HG03520 (cell line): Measurements from ENCODE around the gene WNT9B.
A peak's percentile ranks its signal among the peaks of the same experiment; 100 is the strongest.
"Not testable (repeated sequence)": the region's sequence is repeated elsewhere in the genome, so short reads cannot be mapped to it uniquely, and the experiment has no call there.

Experiments
- ATAC-seq: cut with Tn5 transposase; IDR thresholded peaks from one replicate; pipeline ENCODE4 v1.9.1; 2021; ENCODE audit warnings: mild to moderate bottlenecking, moderate library complexity; ENCODE audit not compliant: unreplicated experiment

The WNT9B gene

GRCh38 chr17:46903762-46904672 lies 52.6 kb downstream of the WNT9B start:
- ATAC-seq: no peak

- no peak for ATAC-seq
Measured at GRCh38 chr17:46908068-46908737, 56.8 kb downstream of the WNT9B start.

GRCh38 chr17:46910179-46910927 lies 59.0 kb downstream of the WNT9B start:
- no peak for ATAC-seq

- no peak for ATAC-seq
Measured at GRCh38 chr17:46911311-46911710, 59.9 kb downstream of the WNT9B start.

- no peak for ATAC-seq
Measured at GRCh38 chr17:46915596-46915995, 64.2 kb downstream of the WNT9B start.

GRCh38 chr17:46916211-46916610 lies 64.8 kb downstream of the WNT9B start:
- ATAC-seq: no peak

GRCh38 chr17:46916623-46917022 lies 65.2 kb downstream of the WNT9B start:
- no peak for ATAC-seq

- ATAC-seq: no peak
Measured at GRCh38 chr17:46917041-46917440, 65.7 kb downstream of the WNT9B start.

- ATAC-seq: no peak
Measured at GRCh38 chr17:46917516-46917915, 66.1 kb downstream of the WNT9B start.

- ATAC-seq: not testable (repeated sequence)
Measured at GRCh38 chr17:46921962-46922361, 70.6 kb downstream of the WNT9B start.

GRCh38 chr17:46922487-46922803 lies 71.1 kb downstream of the WNT9B start:
- no peak for ATAC-seq

GRCh38 chr17:46922804-46923635 lies 71.6 kb downstream of the WNT9B start, which contains the start of gene GOSR2:
TSS of gene GOSR2 (plus strand) at chr17:46923160. CDS start at chr17:46923193, 33 bp downstream.
- peak; percentile 81 for ATAC-seq

- ATAC-seq: no peak
Measured at GRCh38 chr17:46925185-46925868, 73.9 kb downstream of the WNT9B start.

- ATAC-seq: no peak
Measured at GRCh38 chr17:46928467-46929261, 77.3 kb downstream of the WNT9B start.

GRCh38 chr17:46929413-46929812 lies 78.0 kb downstream of the WNT9B start:
- ATAC-seq: no peak

GRCh38 chr17:46930051-46930450 lies 78.7 kb downstream of the WNT9B start:
- ATAC-seq: no peak

- no peak for ATAC-seq
Measured at GRCh38 chr17:46931596-46931995, 80.2 kb downstream of the WNT9B start.

- ATAC-seq: no peak
Measured at GRCh38 chr17:46935658-46936266, 84.4 kb downstream of the WNT9B start.
